Skeletal muscle satellite cell (primary cell): ENCODE data around the gene CATSPERZ.

ENCODE experiments used
- H3K27me3 ChIP-seq: 2 replicates; pipeline ENCODE4 v1.7.0; 2013; ENCODE audit warnings: low read length; ENCODE audit not compliant: control insufficient read depth, insufficient read depth
- H3K36me3 ChIP-seq: 2 replicates; pipeline ENCODE4 v1.7.0; 2013; ENCODE audit warnings: mild to moderate bottlenecking, control low read depth, low read length; ENCODE audit not compliant: insufficient read depth
- H3K4me1 ChIP-seq: 2 replicates; pipeline ENCODE4 v1.7.0; 2013; ENCODE audit warnings: low read length; ENCODE audit not compliant: control insufficient read depth, insufficient read depth
- H3K4me2 ChIP-seq: 2 replicates; pipeline ENCODE4 v1.7.0; 2013; ENCODE audit warnings: mild to moderate bottlenecking, low read length
- H3K4me3 ChIP-seq: 2 replicates; pipeline ENCODE4 v1.7.0; 2013; ENCODE audit warnings: low read length
- H3K9ac ChIP-seq: 2 replicates; pipeline ENCODE4 v1.7.0; 2013; ENCODE audit warnings: mild to moderate bottlenecking, low read depth, low read length, moderate library complexity
- H3K9me3 ChIP-seq: replicated peaks from 2 replicates; pipeline ENCODE4 v1.7.0; 2013; ENCODE audit warnings: mild to moderate bottlenecking, control low read depth, low read length

Gene CATSPERZ

GRCh38 chr11:64258356-64258755, 41.8 kb upstream of the CATSPERZ start:
- H3K36me3 ChIP-seq: peaks cover 87% of the 10 kb centered on the region
- no peak overlapping the region for H3K4me2 ChIP-seq
- no peak overlapping the region for H3K9ac ChIP-seq
- H3K9me3 ChIP-seq: no peaks in the 10 kb centered on the region
- H3K27me3 ChIP-seq: no peaks in the 10 kb centered on the region
- peaks cover 9% of the 10 kb centered on the region for H3K4me1 ChIP-seq
- H3K4me3 ChIP-seq: no peak overlapping the region

- H3K9me3 ChIP-seq: no peaks in the 10 kb centered on the region
- no peak overlapping the region for H3K4me3 ChIP-seq
- peaks cover 93% of the 10 kb centered on the region for H3K36me3 ChIP-seq
- H3K9ac ChIP-seq: no peak overlapping the region
- peaks cover 4% of the 10 kb centered on the region for H3K4me1 ChIP-seq
- H3K27me3 ChIP-seq: no peaks in the 10 kb centered on the region
- H3K4me2 ChIP-seq: no peak overlapping the region
Observed at GRCh38 chr11:64258946-64259532, 41.1 kb upstream of the CATSPERZ start.

GRCh38 chr11:64259533-64260067, 40.6 kb upstream of the CATSPERZ start:
- Histone ChIP-seq H3K36me3 (peaks cover 93% of the 10 kb centered on the region), H3K4me2 (no peak overlapping the region), H3K27me3 (no peaks in the 10 kb centered on the region), H3K4me1 (peaks cover 4% of the 10 kb centered on the region), H3K9me3 (no peaks in the 10 kb centered on the region), H3K9ac (no peak overlapping the region), H3K4me3 (no peak overlapping the region)

GRCh38 chr11:64260147-64260708, 39.9 kb upstream of the CATSPERZ start:
- Histone ChIP-seq H3K9ac (no peak overlapping the region), H3K4me1 (peaks cover 4% of the 10 kb centered on the region), H3K4me3 (no peak overlapping the region), H3K9me3 (no peaks in the 10 kb centered on the region), H3K4me2 (no peak overlapping the region), H3K36me3 (peaks cover 90% of the 10 kb centered on the region), H3K27me3 (no peaks in the 10 kb centered on the region)

GRCh38 chr11:64261556-64262080, 38.5 kb upstream of the CATSPERZ start:
- no peak overlapping the region for H3K4me2 ChIP-seq
- H3K36me3 ChIP-seq: peaks cover 90% of the 10 kb centered on the region
- H3K4me3 ChIP-seq: no peak overlapping the region
- H3K27me3 ChIP-seq: no peaks in the 10 kb centered on the region
- peaks cover 4% of the 10 kb centered on the region for H3K4me1 ChIP-seq
- no peaks in the 10 kb centered on the region for H3K9me3 ChIP-seq
- H3K9ac ChIP-seq: no peak overlapping the region

- peaks cover 85% of the 10 kb centered on the region for H3K36me3 ChIP-seq
- no peak overlapping the region for H3K4me2 ChIP-seq
- H3K4me3 ChIP-seq: no peak overlapping the region
- H3K27me3 ChIP-seq: no peaks in the 10 kb centered on the region
- H3K9me3 ChIP-seq: no peaks in the 10 kb centered on the region
- peaks cover 4% of the 10 kb centered on the region for H3K4me1 ChIP-seq
- no peak overlapping the region for H3K9ac ChIP-seq
Observed at GRCh38 chr11:64262271-64263002, 37.7 kb upstream of the CATSPERZ start.

- H3K4me3 ChIP-seq: no peak overlapping the region
- no peaks in the 10 kb centered on the region for H3K9me3 ChIP-seq
- H3K27me3 ChIP-seq: no peaks in the 10 kb centered on the region
- peaks cover 80% of the 10 kb centered on the region for H3K36me3 ChIP-seq
- peaks cover 8% of the 10 kb centered on the region for H3K4me1 ChIP-seq
- H3K9ac ChIP-seq: no peak overlapping the region
- no peak overlapping the region for H3K4me2 ChIP-seq
Observed at GRCh38 chr11:64263021-64263946, 36.9 kb upstream of the CATSPERZ start.

- no peaks in the 10 kb centered on the region for H3K27me3 ChIP-seq
- peaks cover 15% of the 10 kb centered on the region for H3K4me1 ChIP-seq
- H3K9ac ChIP-seq: no peak overlapping the region
- H3K4me2 ChIP-seq: no peak overlapping the region
- peaks cover 74% of the 10 kb centered on the region for H3K36me3 ChIP-seq
- no peaks in the 10 kb centered on the region for H3K9me3 ChIP-seq
- H3K4me3 ChIP-seq: no peak overlapping the region
Observed at GRCh38 chr11:64263947-64264317, 36.2 kb upstream of the CATSPERZ start.

GRCh38 chr11:64264371-64264852, 35.7 kb upstream of the CATSPERZ start:
- peaks cover 69% of the 10 kb centered on the region for H3K36me3 ChIP-seq
- no peaks in the 10 kb centered on the region for H3K27me3 ChIP-seq
- H3K4me3 ChIP-seq: no peak overlapping the region
- no peaks in the 10 kb centered on the region for H3K9me3 ChIP-seq
- no peak overlapping the region for H3K4me2 ChIP-seq
- H3K9ac ChIP-seq: no peak overlapping the region
- H3K4me1 ChIP-seq: peaks cover 20% of the 10 kb centered on the region

- Histone ChIP-seq H3K4me2 (no peak overlapping the region), H3K36me3 (peaks cover 58% of the 10 kb centered on the region), H3K4me3 (no peak overlapping the region), H3K9ac (no peak overlapping the region), H3K9me3 (no peaks in the 10 kb centered on the region), H3K4me1 (peaks cover 21% of the 10 kb centered on the region), H3K27me3 (no peaks in the 10 kb centered on the region)
Observed at GRCh38 chr11:64265176-64266160, 34.7 kb upstream of the CATSPERZ start.
